Trophoblast cell (in vitro differentiated cells and primary cell): ENCODE measurements around the gene AKIP1.

Experiments used
- DNase-seq, 2 donors: peaks; one replicate each; pipeline ENCODE4 v3.0.0-alpha.2; 2016
- H2AFZ ChIP-seq: 2 replicates; pipeline ENCODE4 v1.6.1; 2013; ENCODE audit warnings: low read length, moderate library complexity, mild to moderate bottlenecking; ENCODE audit not compliant: insufficient read depth, poor library complexity
- H2AK5ac ChIP-seq: 2 replicates; pipeline ENCODE4 v1.6.1; 2013; ENCODE audit warnings: mild to moderate bottlenecking, low read length
- H2BK120ac ChIP-seq: 2 replicates; pipeline ENCODE4 v1.6.1; 2013; ENCODE audit warnings: low read length, mild to moderate bottlenecking, moderate library complexity; ENCODE audit not compliant: insufficient read depth, poor library complexity
- H2BK12ac ChIP-seq: 2 replicates; pipeline ENCODE4 v1.6.1; 2013; ENCODE audit warnings: mild to moderate bottlenecking, low read length, moderate library complexity
- H2BK5ac ChIP-seq: 2 replicates; pipeline ENCODE4 v1.6.1; 2013; ENCODE audit warnings: low read length, low read depth, moderate library complexity, mild to moderate bottlenecking; ENCODE audit not compliant: poor library complexity
- H3K14ac ChIP-seq: 2 replicates; pipeline ENCODE4 v1.6.1; 2013; ENCODE audit warnings: mild to moderate bottlenecking, low read length
- H3K18ac ChIP-seq: 2 replicates; pipeline ENCODE4 v1.6.1; 2013; ENCODE audit warnings: mild to moderate bottlenecking, low read length
- H3K23ac ChIP-seq: 2 replicates; pipeline ENCODE4 v1.6.1; 2013; ENCODE audit warnings: low read length
- H3K27ac ChIP-seq: 2 replicates; pipeline ENCODE4 v1.5.1; 2013; ENCODE audit warnings: low read depth, mild to moderate bottlenecking, inconsistent platforms, low read length, moderate library complexity
- H3K27me3 ChIP-seq: 2 replicates; pipeline ENCODE4 v1.6.1; 2013; ENCODE audit warnings: inconsistent platforms, mild to moderate bottlenecking, low read length, moderate library complexity; ENCODE audit not compliant: insufficient read depth
- H3K36me3 ChIP-seq, 2 experiments: 1 replicate in 1 of 2; 2 replicates in 1 of 2; pipeline ENCODE4 v1.6.1; 2013; ENCODE audit warnings: low read length in 2 of 2, mild to moderate bottlenecking in 2 of 2, moderate library complexity in 1 of 2; ENCODE audit not compliant: insufficient read depth in 2 of 2, control insufficient read depth in 1 of 2
- H3K4ac ChIP-seq: 2 replicates; pipeline ENCODE4 v1.6.1; 2013; ENCODE audit warnings: low read depth, mild to moderate bottlenecking, low read length, moderate library complexity
- H3K4me1 ChIP-seq, 2 experiments: 1 replicate in 1 of 2; 2 replicates in 1 of 2; pipeline ENCODE4 v1.6.1; 2013; ENCODE audit warnings: low read length in 2 of 2, mild to moderate bottlenecking in 2 of 2, moderate library complexity in 1 of 2; ENCODE audit not compliant: insufficient read depth in 2 of 2, control insufficient read depth in 1 of 2
- H3K4me2 ChIP-seq: 2 replicates; pipeline ENCODE4 v1.6.1; 2013; ENCODE audit warnings: inconsistent platforms, mild to moderate bottlenecking, low read length, moderate library complexity
- H3K4me3 ChIP-seq: 2 replicates; pipeline ENCODE4 v1.5.1; 2013; ENCODE audit warnings: mild to moderate bottlenecking, low read depth, low read length, inconsistent platforms
- H3K79me1 ChIP-seq: one replicate; pipeline ENCODE4 v1.6.1; 2013; ENCODE audit warnings: low read length
- H3K79me2 ChIP-seq: 2 replicates; pipeline ENCODE4 v1.6.1; 2013; ENCODE audit warnings: low read length, mild to moderate bottlenecking; ENCODE audit not compliant: control insufficient read depth, insufficient read depth, poor library complexity
- H3K9ac ChIP-seq: 2 replicates; pipeline ENCODE4 v1.6.1; 2013; ENCODE audit warnings: mild to moderate bottlenecking, low read length
- H3K9me3 ChIP-seq: 2 replicates; pipeline ENCODE4 v1.6.1; 2013; ENCODE audit warnings: low read depth, mild to moderate bottlenecking, control low read depth, inconsistent platforms, low read length; ENCODE audit not compliant: insufficient read depth
- H4K12ac ChIP-seq: 2 replicates; pipeline ENCODE4 v1.6.1; 2013; ENCODE audit warnings: low read depth, mild to moderate bottlenecking, low read length, moderate library complexity
- H4K8ac ChIP-seq: 2 replicates; pipeline ENCODE4 v1.6.1; 2013; ENCODE audit warnings: low read depth, mild to moderate bottlenecking, low read length, moderate library complexity
- H4K91ac ChIP-seq: one replicate; pipeline ENCODE4 v1.6.1; 2013; ENCODE audit warnings: low read depth, mild to moderate bottlenecking, low read length, moderate library complexity
- WGBS: extraction: QIAGEN DNeasy Blood & Tissue Kit; methylation state at CpG from one replicate; pipeline ENCODE4 v1.1.7; 2013; ENCODE audit warnings: missing lambda C conversion rate; ENCODE audit not compliant: insufficient read length, insufficient coverage; ENCODE audit errors: extremely low coverage; 5-methylcytosine and 5-hydroxymethylcytosine counted together

Gene AKIP1

GRCh38 chr11:8961401-8961800 lies 50.4 kb downstream of the AKIP1 start:
- WGBS: no CpG with 5 or more reads among the region's 2 CpGs
- H3K14ac ChIP-seq: no peak overlapping the region
- H2BK5ac ChIP-seq: no peak overlapping the region
- H2AK5ac ChIP-seq: no peak overlapping the region
- H2AFZ ChIP-seq: no peak overlapping the region
- H3K4me2 ChIP-seq: no peak overlapping the region
- H3K79me1 ChIP-seq: peaks cover 12% of the 10 kb centered on the region
- H3K23ac ChIP-seq: no peak overlapping the region
- H3K9ac ChIP-seq: no peak overlapping the region
- H3K27me3 ChIP-seq: no peaks in the 10 kb centered on the region
- no peaks in the 10 kb centered on the region for H3K9me3 ChIP-seq
- H3K4me1 ChIP-seq: peaks cover 6 to 9% of the 10 kb centered on the region in 2 experiments
- H2BK12ac ChIP-seq: no peak overlapping the region
- no peak for DNase-seq
- no peak overlapping the region for H3K4ac ChIP-seq
- peaks cover 9% of the 10 kb centered on the region for H3K79me2 ChIP-seq
- H4K91ac ChIP-seq: no peak overlapping the region
- no peak overlapping the region for H4K8ac ChIP-seq
- no peaks in the 10 kb centered on the region for H3K36me3 ChIP-seq
- no peak overlapping the region for H3K27ac ChIP-seq
- H4K12ac ChIP-seq: no peak overlapping the region
- H3K4me3 ChIP-seq: no peak overlapping the region
- H2BK120ac ChIP-seq: no peak overlapping the region
- no peak overlapping the region for H3K18ac ChIP-seq

GRCh38 chr11:8962841-8963240 lies 51.9 kb downstream of the AKIP1 start:
- Histone ChIP-seq H2AK5ac (no peak overlapping the region), H3K36me3 (no peaks in the 10 kb centered on the region), H4K8ac (no peak overlapping the region), H3K18ac (no peak overlapping the region), H4K12ac (no peak overlapping the region), H3K79me1 (peaks cover 12% of the 10 kb centered on the region), H3K23ac (no peak overlapping the region), H3K9me3 (no peaks in the 10 kb centered on the region), H3K9ac (no peak overlapping the region), H3K4me3 (no peak overlapping the region), H2BK5ac (no peak overlapping the region), H3K4me2 (no peak overlapping the region), H4K91ac (no peak overlapping the region), H3K79me2 (peaks cover 9% of the 10 kb centered on the region), H2AFZ (no peak overlapping the region), H3K14ac (no peak overlapping the region), H2BK12ac (no peak overlapping the region), H3K27ac (no peak overlapping the region), H2BK120ac (no peak overlapping the region), H3K4me1 (peaks cover 6 to 9% of the 10 kb centered on the region in 2 experiments), H3K4ac (no peak overlapping the region), H3K27me3 (no peaks in the 10 kb centered on the region)
- no CpG with 5 or more reads among the region's 2 CpGs for WGBS
- DNase-seq: no peak

- Histone ChIP-seq H4K8ac (peak overlapping the region; percentile 92), H2BK12ac (peak overlapping the region; percentile 46), H3K4ac (peak overlapping the region; percentile 94), H4K12ac (peak overlapping the region; percentile 93), H3K14ac (peak overlapping the region; percentile 72), H3K27me3 (no peaks in the 10 kb centered on the region), H3K9me3 (no peaks in the 10 kb centered on the region), H3K4me2 (peak overlapping the region; percentile 73), H2BK120ac (peak overlapping the region; percentile 91), H3K4me3 (peak overlapping the region; percentile 91), H2AK5ac (peak overlapping the region; percentile 30), H3K4me1 (peaks cover 6 to 9% of the 10 kb centered on the region in 2 experiments), H2AFZ (peak overlapping the region; percentile 69), H3K9ac (peak overlapping the region; percentile 92), H3K36me3 (no peaks in the 10 kb centered on the region), H3K79me2 (peaks cover 9% of the 10 kb centered on the region), H3K27ac (peak overlapping the region; percentile 74), H3K79me1 (peaks cover 12% of the 10 kb centered on the region), H2BK5ac (peak overlapping the region; percentile 81), H4K91ac (peak overlapping the region; percentile 92), H3K23ac (peak overlapping the region; percentile 52), H3K18ac (peak overlapping the region; percentile 90)
- DNase-seq: peak; percentile 82
- no CpG with 5 or more reads among the region's 39 CpGs for WGBS
Measured at GRCh38 chr11:8963569-8964323, 52.8 kb downstream of the AKIP1 start.

GRCh38 chr11:8964324-8965320 lies 53.6 kb downstream of the AKIP1 start, which contains the start of gene TMEM9B:
Gene TMEM9B (minus strand): TSS chr11:8964442. CDS start chr11:8964313, 129 bp downstream.
- Histone ChIP-seq H3K23ac (peak within 1 kb of the TSS; percentile 52), H3K79me2 (peaks cover 9% of the 10 kb centered on the region), H4K8ac (peak within 1 kb of the TSS; percentile 92), H3K27ac (peak within 1 kb of the TSS; percentile 74), H2BK5ac (peak within 1 kb of the TSS; percentile 81), H3K36me3 (no peaks in the 10 kb centered on the region), H2BK12ac (peak within 1 kb of the TSS; percentile 46), H2AK5ac (peak within 1 kb of the TSS; percentile 79), H3K4ac (peak within 1 kb of the TSS; percentile 94), H3K9ac (peak within 1 kb of the TSS; percentile 92), H2AFZ (peak within 1 kb of the TSS; percentile 69), H3K9me3 (no peaks in the 10 kb centered on the region), H3K4me2 (peak within 1 kb of the TSS; percentile 73), H3K18ac (peak within 1 kb of the TSS; percentile 90), H4K91ac (peak within 1 kb of the TSS; percentile 92), H3K14ac (peak within 1 kb of the TSS; percentile 87), H4K12ac (peak within 1 kb of the TSS; percentile 95), H3K4me1 (peaks cover 6 to 9% of the 10 kb centered on the region in 2 experiments), H2BK120ac (peak within 1 kb of the TSS; percentile 91), H3K4me3 (peak within 1 kb of the TSS; percentile 91), H3K79me1 (peaks cover 12% of the 10 kb centered on the region), H3K27me3 (no peaks in the 10 kb centered on the region)
- WGBS: no CpG with 5 or more reads among the region's 67 CpGs
- DNase-seq: peak; percentile 92 to 93
